IMR-90 (cell line): ENCODE measurements around the gene WWC1. TPM values are rescaled to one million over a fixed set of nuclear protein-coding genes. Genes with fewer than 3 reads are reported as not detected.
A peak's percentile ranks its signal among the peaks of the same experiment; 100 is the strongest.

Experiments
- ATAC-seq: fragments of 200-7000 bp; cut with Tn5 transposase; 2 replicates; pipeline ENCODE4 v1.9.1; 2020; ENCODE audit warnings: low read depth, mild to moderate bottlenecking, moderate library complexity
- BruUV-seq: library from RNA; stranded (reverse); fragments of 400-500 nt; replicated peaks from 2 replicates; lab custom pipeline; 2021; lab: Mats Ljungman, UMichigan
- CTCF ChIA-PET: fragments of 300-600 bp; formaldehyde crosslinking; extraction: SDS; loops from one replicate; lab custom pipeline; 2021; ENCODE audit warnings: antibody characterized with exemption; lab: Yijun Ruan, JAX
- POLR2A ChIA-PET: fragments of 300-600 bp; sonication (Branson Sonifier 250); formaldehyde crosslinking; loops from one replicate; lab custom pipeline; 2022; ENCODE audit warnings: antibody characterized with exemption; ENCODE audit not compliant: unreplicated experiment; lab: Charles Lee
- DNase-seq: peaks from one replicate; pipeline ENCODE4 v3.0.0; 2013
- H2AFZ ChIP-seq: replicated peaks from 2 replicates; pipeline ENCODE3; 2013; ENCODE audit warnings: low read length, mild to moderate bottlenecking; ENCODE audit not compliant: poor library complexity
- H2AK5ac ChIP-seq: 2 replicates; pipeline ENCODE4 v1.6.1; 2013; ENCODE audit warnings: low read depth, low read length, inconsistent platforms
- H2AK9ac ChIP-seq: replicated peaks from 2 replicates; pipeline ENCODE3; 2013; ENCODE audit warnings: mild to moderate bottlenecking, low read depth, low read length, moderate library complexity; ENCODE audit not compliant: poor library complexity
- H2BK120ac ChIP-seq: 2 replicates; pipeline ENCODE4 v1.6.1; 2013; ENCODE audit warnings: low read depth, low read length, inconsistent platforms
- H2BK15ac ChIP-seq: 3 replicates; pipeline ENCODE4 v1.6.1; 2013; ENCODE audit warnings: low read depth, low read length, inconsistent platforms
- H2BK20ac ChIP-seq: 2 replicates; pipeline ENCODE4 v1.6.1; 2013; ENCODE audit warnings: low read depth, mild to moderate bottlenecking, inconsistent platforms, low read length, moderate library complexity
- H2BK5ac ChIP-seq: 2 replicates; pipeline ENCODE4 v1.6.1; 2013; ENCODE audit warnings: mild to moderate bottlenecking, low read depth, low read length, inconsistent platforms; ENCODE audit not compliant: poor library complexity, severe bottlenecking
- H3K14ac ChIP-seq: replicated peaks from 2 replicates; pipeline ENCODE4 v1.6.1; 2013; ENCODE audit warnings: low read depth, low read length, inconsistent platforms
- H3K18ac ChIP-seq: 2 replicates; pipeline ENCODE4 v1.6.1; 2013; ENCODE audit warnings: low read depth, low read length, control low read depth
- H3K23ac ChIP-seq: 2 replicates; pipeline ENCODE4 v1.6.1; 2013; ENCODE audit warnings: low read depth, low read length, inconsistent platforms
- H3K27ac ChIP-seq: 2 replicates; pipeline ENCODE4 v1.5.1; 2013; ENCODE audit warnings: mild to moderate bottlenecking, control low read depth, low read length; ENCODE audit not compliant: insufficient read depth
- H3K27me3 ChIP-seq: 2 replicates; pipeline ENCODE4 v1.6.1; 2013; ENCODE audit warnings: low read length; ENCODE audit not compliant: control insufficient read depth, insufficient read depth
- H3K36me3 ChIP-seq: 2 replicates; pipeline ENCODE4 v1.6.1; 2013; ENCODE audit warnings: low read length, mixed read lengths; ENCODE audit not compliant: control insufficient read depth, insufficient read depth
- H3K4ac ChIP-seq: 2 replicates; pipeline ENCODE4 v1.6.1; 2013; ENCODE audit warnings: low read depth, low read length, inconsistent platforms
- H3K4me1 ChIP-seq: 2 replicates; pipeline ENCODE4 v1.6.1; 2013; ENCODE audit warnings: low read length, mixed read lengths; ENCODE audit not compliant: control insufficient read depth, insufficient read depth
- H3K4me2 ChIP-seq: 2 replicates; pipeline ENCODE4 v1.6.1; 2013; ENCODE audit warnings: low read depth, mild to moderate bottlenecking, control low read depth, low read length, moderate library complexity
- H3K4me3 ChIP-seq: 2 replicates; pipeline ENCODE4 v1.5.1; 2013; ENCODE audit warnings: low read depth, mild to moderate bottlenecking, control low read depth, low read length, moderate library complexity; ENCODE audit not compliant: insufficient read depth
- H3K56ac ChIP-seq: 2 replicates; pipeline ENCODE4 v1.6.1; 2013; ENCODE audit warnings: low read length, inconsistent platforms; ENCODE audit not compliant: insufficient read depth; ENCODE audit errors: extremely low read depth
- H3K79me1 ChIP-seq, 2 experiments: 2 replicates each; pipeline ENCODE4 v1.6.1; 2013; ENCODE audit warnings: low read length in 2 of 2, inconsistent platforms in 1 of 2, low read depth in 1 of 2
- H3K9ac ChIP-seq: 2 replicates; pipeline ENCODE4 v1.6.1; 2013; ENCODE audit warnings: low read depth, low read length, control low read depth
- H3K9me1 ChIP-seq: 2 replicates; pipeline ENCODE4 v1.6.1; 2013; ENCODE audit warnings: low read length, inconsistent platforms; ENCODE audit not compliant: insufficient read depth
- H3K9me3 ChIP-seq: 2 replicates; pipeline ENCODE4 v1.6.1; 2013; ENCODE audit warnings: low read length; ENCODE audit not compliant: control insufficient read depth, insufficient read depth
- H4K20me1 ChIP-seq: 2 replicates; pipeline ENCODE4 v1.6.1; 2013; ENCODE audit warnings: low read length, inconsistent platforms; ENCODE audit not compliant: insufficient read depth
- H4K5ac ChIP-seq: 2 replicates; pipeline ENCODE4 v1.6.1; 2013; ENCODE audit warnings: mild to moderate bottlenecking, low read depth, low read length, control low read depth
- H4K8ac ChIP-seq, 2 experiments: 2 replicates each; pipeline ENCODE4 v1.6.1; 2013; ENCODE audit warnings: low read depth in 2 of 2, low read length in 2 of 2, control low read depth in 1 of 2, inconsistent platforms in 1 of 2
- H4K91ac ChIP-seq: 2 replicates; pipeline ENCODE4 v1.6.1; 2013; ENCODE audit warnings: low read depth, low read length, inconsistent platforms; ENCODE audit not compliant: insufficient read depth
- BHLHE40 ChIP-seq: fragments of 150-350 bp; IDR thresholded peaks from 2 replicates; pipeline ENCODE4 v1.6.1; 2016; ENCODE audit warnings: mild to moderate bottlenecking, low read depth, low read length
- CEBPB ChIP-seq: IDR thresholded peaks from 2 replicates; pipeline ENCODE4 v1.6.1; 2012; ENCODE audit warnings: low read depth, low read length, improper control_type of control experiment
- CHD1 ChIP-seq: IDR thresholded peaks from 2 replicates; pipeline ENCODE4 v1.6.1; 2012; ENCODE audit warnings: low read depth, low read length, improper control_type of control experiment
- FOS ChIP-seq: fragments of 150-350 bp; IDR thresholded peaks from 2 replicates; pipeline ENCODE4 v1.6.1; 2016; ENCODE audit warnings: low read depth, low read length
- MAFK ChIP-seq: IDR thresholded peaks from 2 replicates; pipeline ENCODE4 v1.6.1; 2012; ENCODE audit warnings: low read depth, low read length, improper control_type of control experiment
- MAZ ChIP-seq: IDR thresholded peaks from 2 replicates; pipeline ENCODE4 v1.6.1; 2012; ENCODE audit warnings: low read depth, mild to moderate bottlenecking, low read length, improper control_type of control experiment, moderate library complexity, borderline replicate concordance
- MXI1 ChIP-seq: IDR thresholded peaks from 2 replicates; pipeline ENCODE4 v1.6.1; 2012; ENCODE audit warnings: low read depth, mild to moderate bottlenecking, low read length, moderate library complexity, borderline replicate concordance
- NFE2L2 ChIP-seq: fragments of 150-350 bp; IDR thresholded peaks from 2 replicates; pipeline ENCODE4 v1.6.1; 2016; ENCODE audit warnings: low read depth, mild to moderate bottlenecking, low read length
- POLR2A ChIP-seq: IDR thresholded peaks from 2 replicates; pipeline ENCODE4 v1.6.1; 2012; ENCODE audit warnings: mild to moderate bottlenecking, low read depth, low read length
- RCOR1 ChIP-seq: IDR thresholded peaks from 2 replicates; pipeline ENCODE4 v1.6.1; 2012; ENCODE audit warnings: mild to moderate bottlenecking, low read length, improper control_type of control experiment; ENCODE audit not compliant: insufficient replicate concordance
- SMC3 ChIP-seq: fragments of 150-350 bp; IDR thresholded peaks from 2 replicates; pipeline ENCODE4 v1.6.1; 2016; ENCODE audit warnings: low read depth, mild to moderate bottlenecking, antibody characterized with exemption, low read length, moderate library complexity
- WGBS, 2 experiments: methylation state at CpG; one replicate each; pipeline versions ENCODE4 v1.1.5 to v1.1.7; 2013; ENCODE audit warnings: missing lambda C conversion rate in 2 of 2; ENCODE audit not compliant: insufficient read length in 1 of 2; ENCODE audit errors: extremely low coverage in 2 of 2; 5-methylcytosine and 5-hydroxymethylcytosine counted together
- dilution Hi-C: fragments of 300-500 bp; cut with HindIII; formaldehyde crosslinking; loops from one replicate; pipeline ENCODE4 v1.14.3; 2018; ENCODE audit warnings: low sequenced_read_pairs; ENCODE audit not compliant: unreplicated experiment
- in situ Hi-C: fragments of 300-500 bp; cut with MboI; formaldehyde crosslinking; loops from 3 replicates; pipeline ENCODE4 v1.14.3; 2019; ENCODE audit warnings: low sequenced_read_pairs, inconsistent platforms, mixed read lengths
- intact Hi-C: fragments of 100-400 bp; cut with micrococcal nuclease; formaldehyde crosslinking; loops from 2 replicates; pipeline ENCODE4 v1.10.0; 2022
- polyA plus RNA-seq, 3 experiments: library from polyadenylated mRNA; depleted of rRNA; stranded (reverse); fragments of >200 nt; gene quantifications; 2 replicates each; pipeline ENCODE4 v1.2.3, GENCODE V29; 2012; ENCODE audit warnings: low replicate concordance in 1 of 3
- total RNA-seq: library from RNA; depleted of rRNA; stranded (reverse); fragments of >200 nt; gene quantifications from 2 replicates; pipeline ENCODE4 v1.2.3, GENCODE V29; 2012
- TF ChIP-seq, protein P1 (sequence below): conservative IDR thresholded peaks from 2 replicates; pipeline ENCODE4 v1.5.1; 2012; ENCODE audit warnings: mild to moderate bottlenecking, low read depth, low read length, improper control_type of control experiment
- TF ChIP-seq, protein P2 (sequence below): fragments of 150-350 bp; IDR thresholded peaks from 2 replicates; pipeline ENCODE4 v1.6.1; 2017; ENCODE audit warnings: mild to moderate bottlenecking, antibody characterized with exemption, low read length, low read depth
- TF ChIP-seq, protein P3 (sequence below): fragments of 150-350 bp; IDR thresholded peaks from 2 replicates; pipeline ENCODE4 v1.6.1; 2016; ENCODE audit warnings: low read depth, mild to moderate bottlenecking, low read length, moderate library complexity, borderline replicate concordance

WWC1 gene
- total and polyA plus RNA-seq, 2 of the 4 experiments (the other 2 are of a cell fraction), result 9.1 to 10.3 TPM

- H3K36me3 ChIP-seq, result no peaks in the 10 kb centered on the region
- H3K9ac ChIP-seq, result no peak overlapping the region
- H4K8ac ChIP-seq, result no peak overlapping the region
- CTCF ChIA-PET, result no interaction called here
- H4K91ac ChIP-seq, result no peak overlapping the region
- no peaks in the 10 kb centered on the region for H3K9me1 ChIP-seq
- no peak overlapping the region for H4K5ac ChIP-seq
- BruUV-seq, result no TSS peak
- H3K23ac ChIP-seq, result no peak overlapping the region
- 80% methylated on average over 1 of the region's 22 CpGs; no CpG with 5 or more reads in 1 of the 2 experiments for WGBS, 2 experiments
- H2AK5ac ChIP-seq, result 0 out of 2 replicates have a peak overlapping the region, but pooled peaks have one; percentile 7
- no peak overlapping the region for H3K27ac ChIP-seq
- dilution Hi-C loops (no loop called here), intact Hi-C loops (no loop called here), in situ Hi-C loops (loop anchor here (25.0 kb wide), 1 partner anchor 149 kb away; no protein-coding TSS in a partner anchor)
- H3K79me1 ChIP-seq, result peaks cover 9 to 11% of the 10 kb centered on the region in 2 experiments; a peak in 3 of 4 replicates
- H2BK5ac ChIP-seq, result no peak overlapping the region
- no peak overlapping the region for H2BK120ac ChIP-seq
- DNase-seq (no peak), ATAC-seq (no peak)
- H3K27me3 ChIP-seq, result peaks cover 6% of the 10 kb centered on the region
- no peaks in the 10 kb centered on the region for H4K20me1 ChIP-seq
- peak overlapping the region; percentile 5 for H2AK9ac ChIP-seq
- no peak overlapping the region; the same call in 1 of the 2 replicates for H3K4ac ChIP-seq
- no peak overlapping the region for H3K4me2 ChIP-seq
- peak overlapping the region; percentile 29 for H2AFZ ChIP-seq
- peaks cover 5% of the 10 kb centered on the region; the same call in 1 of the 2 replicates for H3K4me1 ChIP-seq
- H3K4me3 ChIP-seq, result no peak overlapping the region
- H3K18ac ChIP-seq, result no peak overlapping the region
- TF ChIP-seq, protein P1, sequence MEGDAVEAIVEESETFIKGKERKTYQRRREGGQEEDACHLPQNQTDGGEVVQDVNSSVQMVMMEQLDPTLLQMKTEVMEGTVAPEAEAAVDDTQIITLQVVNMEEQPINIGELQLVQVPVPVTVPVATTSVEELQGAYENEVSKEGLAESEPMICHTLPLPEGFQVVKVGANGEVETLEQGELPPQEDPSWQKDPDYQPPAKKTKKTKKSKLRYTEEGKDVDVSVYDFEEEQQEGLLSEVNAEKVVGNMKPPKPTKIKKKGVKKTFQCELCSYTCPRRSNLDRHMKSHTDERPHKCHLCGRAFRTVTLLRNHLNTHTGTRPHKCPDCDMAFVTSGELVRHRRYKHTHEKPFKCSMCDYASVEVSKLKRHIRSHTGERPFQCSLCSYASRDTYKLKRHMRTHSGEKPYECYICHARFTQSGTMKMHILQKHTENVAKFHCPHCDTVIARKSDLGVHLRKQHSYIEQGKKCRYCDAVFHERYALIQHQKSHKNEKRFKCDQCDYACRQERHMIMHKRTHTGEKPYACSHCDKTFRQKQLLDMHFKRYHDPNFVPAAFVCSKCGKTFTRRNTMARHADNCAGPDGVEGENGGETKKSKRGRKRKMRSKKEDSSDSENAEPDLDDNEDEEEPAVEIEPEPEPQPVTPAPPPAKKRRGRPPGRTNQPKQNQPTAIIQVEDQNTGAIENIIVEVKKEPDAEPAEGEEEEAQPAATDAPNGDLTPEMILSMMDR, result no peak
- TF ChIP-seq RCOR1 (no peak), MAZ (no peak), MXI1 (no peak), BHLHE40 (no peak), CHD1 (no peak), SMC3 (no peak), NFE2L2 (no peak), POLR2A (no peak), MAFK (no peak), CEBPB (no peak), FOS (no peak)
- TF ChIP-seq, protein P2, sequence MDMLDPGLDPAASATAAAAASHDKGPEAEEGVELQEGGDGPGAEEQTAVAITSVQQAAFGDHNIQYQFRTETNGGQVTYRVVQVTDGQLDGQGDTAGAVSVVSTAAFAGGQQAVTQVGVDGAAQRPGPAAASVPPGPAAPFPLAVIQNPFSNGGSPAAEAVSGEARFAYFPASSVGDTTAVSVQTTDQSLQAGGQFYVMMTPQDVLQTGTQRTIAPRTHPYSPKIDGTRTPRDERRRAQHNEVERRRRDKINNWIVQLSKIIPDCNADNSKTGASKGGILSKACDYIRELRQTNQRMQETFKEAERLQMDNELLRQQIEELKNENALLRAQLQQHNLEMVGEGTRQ, result no peak
- TF ChIP-seq, protein P3, sequence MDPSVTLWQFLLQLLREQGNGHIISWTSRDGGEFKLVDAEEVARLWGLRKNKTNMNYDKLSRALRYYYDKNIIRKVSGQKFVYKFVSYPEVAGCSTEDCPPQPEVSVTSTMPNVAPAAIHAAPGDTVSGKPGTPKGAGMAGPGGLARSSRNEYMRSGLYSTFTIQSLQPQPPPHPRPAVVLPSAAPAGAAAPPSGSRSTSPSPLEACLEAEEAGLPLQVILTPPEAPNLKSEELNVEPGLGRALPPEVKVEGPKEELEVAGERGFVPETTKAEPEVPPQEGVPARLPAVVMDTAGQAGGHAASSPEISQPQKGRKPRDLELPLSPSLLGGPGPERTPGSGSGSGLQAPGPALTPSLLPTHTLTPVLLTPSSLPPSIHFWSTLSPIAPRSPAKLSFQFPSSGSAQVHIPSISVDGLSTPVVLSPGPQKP, result no peak
- H3K14ac ChIP-seq, result no peak overlapping the region
- H3K9me3 ChIP-seq, result peaks cover 8% of the 10 kb centered on the region
- POLR2A ChIA-PET, result no interaction called here
- H2BK15ac ChIP-seq, result no peak overlapping the region
- H2BK20ac ChIP-seq, result no peak overlapping the region
- no peak overlapping the region for H3K56ac ChIP-seq
Observed at GRCh38 chr5:168288349-168289245, 2.8 kb upstream of the WWC1 start.
